Adipose tissue (tissue), 3 donors: Measurements from ENCODE around the gene CST1. TPM values are rescaled to one million over a fixed set of nuclear protein-coding genes. Genes with fewer than 3 reads are reported as not detected.
"Not testable (repeated sequence)": the region's sequence is repeated elsewhere in the genome, so short reads cannot be mapped to it uniquely, and the experiment has no call there.

Experiments used
- H3K27ac ChIP-seq: one replicate; pipeline ENCODE4 v1.5.1; 2013; ENCODE audit warnings: low read depth, low read length
- WGBS, 3 donors: extraction: QIAGEN DNeasy Blood & Tissue Kit; methylation state at CpG; one replicate each; pipeline ENCODE4 v1.1.7; 2013; 5-methylcytosine and 5-hydroxymethylcytosine counted together
- polyA plus RNA-seq, 3 donors: library from polyadenylated mRNA; stranded (reverse); fragments of 200-250 nt; gene quantifications; one replicate each; pipeline ENCODE4 v1.2.3, GENCODE V29; 2013
- donor health status: healthy with polysubstance abuse.
- donor health status: Bipolar disorder and iron deficiency.
- donor health status: healthy.

The CST1 gene
- polyA plus RNA-seq, 3 donors: not detected

- 57 to 68% (median 65%) methylated on average over 2 of the region's 2 CpGs for WGBS, 3 donors
- H3K27ac ChIP-seq: no peak overlapping the region
Measured at GRCh38 chr20:23759306-23759940, 8.7 kb upstream of the CST1 start.

DNA sequence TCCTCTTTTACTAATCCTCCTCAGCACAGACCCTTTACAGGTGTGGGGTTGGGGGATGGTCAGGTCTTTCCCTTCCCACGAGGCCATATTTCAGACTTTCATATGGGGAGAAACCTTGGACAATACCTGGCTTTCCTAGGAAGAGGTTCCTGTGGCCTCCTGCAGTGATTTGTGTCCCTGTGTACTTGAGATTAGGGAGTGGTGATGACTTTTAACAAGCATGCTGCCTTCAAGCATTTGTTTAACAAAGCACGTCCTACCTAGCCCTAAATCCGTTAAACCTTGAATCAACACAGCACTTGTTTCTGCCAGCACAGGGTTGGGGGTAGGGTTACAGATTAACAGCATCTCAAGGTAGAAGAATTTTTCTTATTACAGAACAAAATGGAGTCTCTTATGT is 6.1 kb upstream of the CST1 start:
- WGBS, 3 donors: 5 to 38% (median 32%) methylated on average over 3 of the region's 3 CpGs

DNA sequence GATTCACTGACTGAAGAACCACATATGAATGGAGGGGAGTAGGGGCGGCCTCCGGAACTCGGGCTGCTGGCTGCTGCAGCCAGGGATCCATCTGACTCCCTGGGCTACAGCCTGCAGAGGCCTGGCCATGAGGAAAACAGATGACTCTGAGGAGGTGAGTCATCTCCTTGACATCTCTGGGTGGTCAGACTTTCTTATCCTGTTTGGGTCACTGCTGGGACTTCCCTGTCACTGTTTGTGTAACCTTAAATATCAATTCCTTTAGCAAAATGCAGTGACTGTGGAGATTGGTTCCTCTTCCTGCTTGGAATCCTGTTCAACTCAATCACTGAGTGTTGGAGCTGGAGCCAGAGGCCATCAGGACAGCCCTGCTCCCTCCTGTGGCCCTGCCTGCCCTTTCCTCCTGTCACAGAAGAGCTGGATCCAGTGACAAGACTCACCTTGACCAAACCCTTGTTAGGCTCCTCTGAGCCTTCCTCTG is 4.4 kb upstream of the CST1 start:
- WGBS, 3 donors: 48 to 77% (median 60%) methylated on average over 3 of the region's 3 CpGs
- not testable (repeated sequence) for H3K27ac ChIP-seq

More for the DNA sequence above, 6.1 kb upstream of the CST1 start:
- H3K27ac ChIP-seq: not testable (repeated sequence)

GRCh38 chr20:23754731-23755130 is 4.0 kb upstream of the CST1 start:
- WGBS, 3 donors: 60 to 79% (median 74%) methylated on average over 4 of the region's 4 CpGs
- no peak overlapping the region for H3K27ac ChIP-seq

GRCh38 chr20:23753589-23753988 is 2.9 kb upstream of the CST1 start:
- no peak overlapping the region for H3K27ac ChIP-seq
- WGBS, 3 donors: 82 to 95% (median 88%) methylated on average over 2 of the region's 2 CpGs

DNA sequence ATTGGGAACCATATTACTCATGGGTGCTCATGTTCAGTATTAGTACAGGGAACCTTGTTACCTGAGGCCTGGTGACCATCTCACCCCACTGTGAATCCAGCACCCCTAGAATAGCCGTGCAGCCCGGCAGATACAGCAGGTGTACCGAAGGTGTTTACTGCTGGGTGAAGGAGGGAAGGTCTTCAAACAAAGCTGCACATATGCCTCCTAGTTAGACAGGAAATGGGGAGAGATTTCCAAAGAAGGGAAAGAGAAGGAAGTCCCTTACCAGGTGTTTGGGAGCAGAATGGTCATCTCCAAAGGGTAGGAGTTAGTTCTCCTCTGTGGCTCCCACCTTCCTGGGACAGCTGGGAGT is 2.4 kb upstream of the CST1 start:
- H3K27ac ChIP-seq: no peak overlapping the region
- 83 to 94% (median 92%) methylated on average over 3 of the region's 3 CpGs for WGBS, 3 donors

- no peak overlapping the region for H3K27ac ChIP-seq
- WGBS, 3 donors: 69 to 90% (median 89%) methylated on average over 11 of the region's 11 CpGs
Measured at GRCh38 chr20:23752481-23753193, 1.9 kb upstream of the CST1 start.

- H3K27ac ChIP-seq: no peak overlapping the region
- 75 to 89% (median 88%) methylated on average over 4 of the region's 4 CpGs for WGBS, 3 donors
Measured at GRCh38 chr20:23752019-23752418, 1.3 kb upstream of the CST1 start.

DNA sequence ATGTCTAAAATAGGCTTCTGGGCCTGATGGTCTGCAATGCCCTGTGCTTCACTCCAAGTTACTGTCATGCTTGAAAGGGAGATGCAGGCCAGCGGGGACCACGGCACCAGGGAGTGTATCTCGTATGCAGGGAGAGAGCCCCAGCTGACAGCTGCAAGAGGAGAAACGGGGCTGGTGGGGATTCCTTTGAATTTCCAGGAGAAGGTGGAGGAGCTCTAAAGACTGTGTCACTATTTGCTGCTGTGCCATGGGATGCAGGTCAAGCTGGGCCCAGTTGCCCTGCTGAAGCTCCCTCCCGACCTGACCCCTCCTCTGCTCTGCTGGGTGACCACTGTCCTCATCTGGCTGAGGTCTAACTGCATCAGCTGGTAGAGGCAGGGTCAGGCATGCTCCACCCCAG is 989 bp downstream of the CST1 start:
- H3K27ac ChIP-seq: no peak overlapping the region
- 57 to 90% (median 76%) methylated on average over 5 of the region's 5 CpGs for WGBS, 3 donors

- WGBS, 3 donors: 77 to 83% (median 82%) methylated on average over 10 of the region's 10 CpGs
- H3K27ac ChIP-seq: not testable (repeated sequence)
Measured at GRCh38 chr20:23748975-23749374, 1.8 kb downstream of the CST1 start.

DNA sequence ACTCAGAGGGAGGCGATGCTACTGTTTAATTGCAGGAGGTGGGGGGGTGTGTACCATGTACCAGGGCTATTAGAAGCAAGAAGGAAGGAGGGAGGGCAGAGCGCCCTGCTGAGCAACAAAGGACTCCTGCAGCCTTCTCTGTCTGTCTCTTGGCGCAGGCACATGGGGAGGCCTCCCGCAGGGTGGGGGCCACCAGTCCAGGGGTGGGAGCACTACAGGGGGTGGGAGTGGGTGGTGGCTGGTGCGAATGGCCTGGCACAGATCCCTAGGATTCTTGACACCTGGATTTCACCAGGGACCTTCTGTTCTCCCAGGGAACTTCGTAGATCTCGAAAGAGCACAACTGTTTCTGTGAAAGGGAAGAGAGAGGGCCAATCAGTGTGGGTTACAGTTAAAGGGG is 3.2 kb downstream of the CST1 start:
- 44 to 75% (median 73%) methylated on average over 6 to 7 of the region's 7 CpGs for WGBS, 3 donors
- not testable (repeated sequence) for H3K27ac ChIP-seq

- not testable (repeated sequence) for H3K27ac ChIP-seq
- 58 to 78% (median 76%) methylated on average over 4 of the region's 4 CpGs for WGBS, 3 donors
Measured at GRCh38 chr20:23747092-23747491, 3.6 kb downstream of the CST1 start.

DNA sequence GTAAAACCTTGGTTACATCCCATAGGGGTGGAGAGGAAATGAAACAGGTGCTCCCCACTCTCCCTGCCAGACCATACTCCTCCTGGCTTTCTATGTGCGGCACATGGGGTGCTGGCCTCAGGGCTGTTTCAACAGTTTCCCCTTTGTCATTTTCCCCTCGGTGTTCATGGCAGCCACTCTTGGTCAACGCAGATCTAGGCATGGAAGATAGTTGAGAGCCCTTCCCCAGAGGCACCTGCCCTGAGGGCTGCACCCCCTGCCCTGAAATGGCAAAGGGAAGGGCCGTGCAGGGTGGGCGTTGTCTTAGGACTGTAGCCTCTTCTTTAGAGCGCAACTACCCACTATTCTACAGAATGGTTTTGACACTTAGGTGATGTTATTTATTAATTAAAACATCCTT is 4.4 kb downstream of the CST1 start:
- 60 to 92% (median 63%) methylated on average over 6 of the region's 6 CpGs for WGBS, 3 donors
- no peak overlapping the region for H3K27ac ChIP-seq

GRCh38 chr20:23745247-23745646 is 5.5 kb downstream of the CST1 start:
- WGBS, 3 donors: 83 to 90% (median 88%) methylated on average over 2 of the region's 2 CpGs
- H3K27ac ChIP-seq: no peak overlapping the region

GRCh38 chr20:23744817-23745216 is 5.9 kb downstream of the CST1 start:
- no peak overlapping the region for H3K27ac ChIP-seq
- 30 to 46% (median 36%) methylated on average over 1 of the region's 1 CpG for WGBS, 3 donors

DNA sequence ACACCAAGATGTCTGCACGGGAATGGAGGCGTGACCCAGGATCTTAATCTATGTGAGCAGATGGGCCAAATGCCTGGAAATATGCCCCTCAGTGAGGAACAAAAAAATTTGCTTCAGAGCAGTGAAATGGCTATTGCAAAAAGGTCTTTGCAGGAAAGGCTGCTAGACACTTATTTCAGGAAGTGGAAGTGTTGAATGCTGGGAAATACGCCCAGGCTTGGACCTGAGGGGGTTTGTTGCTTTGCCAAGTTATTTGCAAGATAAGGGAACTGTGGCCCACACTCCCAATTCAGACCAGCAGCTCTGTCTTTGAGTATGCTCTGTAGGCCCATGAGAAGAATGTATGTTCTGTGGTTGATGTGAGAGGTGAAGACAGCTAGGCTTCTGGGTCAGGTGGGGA is 15.3 kb downstream of the CST1 start:
- H3K27ac ChIP-seq: not testable (repeated sequence)
- WGBS, 3 donors: 47 to 65% (median 50%) methylated on average over 3 of the region's 3 CpGs

GRCh38 chr20:23734949-23735348 is 15.8 kb downstream of the CST1 start:
- 64 to 88% (median 78%) methylated on average over 2 of the region's 2 CpGs for WGBS, 3 donors

DNA sequence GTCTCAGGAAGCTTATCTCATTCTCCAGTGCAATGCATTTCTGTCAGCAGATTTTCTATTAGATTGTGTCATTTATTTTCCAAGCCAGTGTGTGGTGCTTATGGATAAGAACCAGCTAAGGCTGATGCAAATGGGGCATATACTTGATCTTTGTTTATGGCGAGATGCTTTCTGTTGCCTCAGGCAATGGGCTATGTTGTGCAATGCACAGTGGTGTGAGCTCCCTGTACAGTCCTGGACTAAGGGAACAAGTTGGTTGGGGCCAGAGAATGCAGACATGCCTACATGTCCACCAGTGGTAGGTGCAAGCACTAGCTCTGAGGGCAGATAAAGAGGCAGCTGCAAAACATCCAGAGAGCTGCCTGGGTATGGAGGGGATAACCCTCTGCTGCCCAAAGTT is 16.3 kb downstream of the CST1 start:
- WGBS, 3 donors: 71 to 84% (median 81%) methylated on average over 1 of the region's 1 CpG

More at GRCh38 chr20:23734949-23735348, 15.8 kb downstream of the CST1 start:
- not testable (repeated sequence) for H3K27ac ChIP-seq

GRCh38 chr20:23727016-23727415 is 23.7 kb downstream of the CST1 start:
- no peak overlapping the region for H3K27ac ChIP-seq
- WGBS, 3 donors: 71 to 75% (median 73%) methylated on average over 3 of the region's 3 CpGs

More for the DNA sequence above, 16.3 kb downstream of the CST1 start:
- not testable (repeated sequence) for H3K27ac ChIP-seq

- H3K27ac ChIP-seq: no peak overlapping the region
- WGBS, 3 donors: 87 to 96% (median 90%) methylated on average over 3 of the region's 3 CpGs
Measured at GRCh38 chr20:23725102-23725501, 25.6 kb downstream of the CST1 start.
